GM23248 (cell line): ENCODE results near the gene KCNA5. TPM values are rescaled to one million over a fixed set of nuclear protein-coding genes. Genes with fewer than 3 reads are reported as not detected.

ENCODE experiments used
- DNase-seq: peaks from one replicate; pipeline ENCODE4 v3.0.0-alpha.2; 2015
- H2AFZ ChIP-seq: fragments of 200-600 bp; sonication (generic); 2 replicates; pipeline ENCODE4 v1.6.1; 2016; ENCODE audit warnings: antibody characterized with exemption
- H3F3A ChIP-seq: fragments of 200-600 bp; sonication (generic); 2 replicates; pipeline ENCODE4 v1.6.1; 2016; ENCODE audit warnings: mild to moderate bottlenecking, antibody characterized with exemption, mixed run types; ENCODE audit not compliant: insufficient read depth
- H3K27ac ChIP-seq: fragments of 200-600 bp; sonication (generic); 2 replicates; pipeline ENCODE4 v1.5.1; 2016; ENCODE audit warnings: mild to moderate bottlenecking
- H3K27me3 ChIP-seq: fragments of 200-600 bp; sonication (generic); replicated peaks from 2 replicates; pipeline ENCODE4 v1.6.1; 2016; ENCODE audit warnings: mild to moderate bottlenecking; ENCODE audit not compliant: insufficient read depth
- H3K36me3 ChIP-seq: fragments of 200-600 bp; sonication (generic); 2 replicates; pipeline ENCODE4 v1.6.1; 2016; ENCODE audit warnings: low read depth, mild to moderate bottlenecking
- H3K4me1 ChIP-seq: fragments of 200-600 bp; sonication (generic); 2 replicates; pipeline ENCODE4 v1.6.1; 2016; ENCODE audit warnings: mild to moderate bottlenecking; ENCODE audit not compliant: insufficient read depth
- H3K4me2 ChIP-seq: fragments of 200-600 bp; sonication (generic); one replicate; pipeline ENCODE4 v1.6.1; 2016; ENCODE audit warnings: mild to moderate bottlenecking; ENCODE audit not compliant: unreplicated experiment
- H3K4me3 ChIP-seq: fragments of 200-600 bp; sonication (generic); 2 replicates; pipeline ENCODE4 v1.5.1; 2016; ENCODE audit warnings: mild to moderate bottlenecking
- H3K79me2 ChIP-seq: fragments of 200-600 bp; sonication (generic); 2 replicates; pipeline ENCODE4 v1.6.1; 2016; ENCODE audit warnings: mild to moderate bottlenecking; ENCODE audit not compliant: insufficient read depth
- H3K9ac ChIP-seq: fragments of 200-600 bp; sonication (generic); 2 replicates; pipeline ENCODE4 v1.6.1; 2016; ENCODE audit warnings: mild to moderate bottlenecking
- H3K9me2 ChIP-seq: fragments of 200-600 bp; sonication (generic); 2 replicates; pipeline ENCODE4 v1.6.1; 2016; ENCODE audit warnings: mixed run types, mild to moderate bottlenecking, moderate library complexity; ENCODE audit not compliant: insufficient read depth
- H3K9me3 ChIP-seq: fragments of 200-600 bp; sonication (generic); one replicate; pipeline ENCODE4 v1.6.1; 2017; ENCODE audit warnings: low read depth
- H4K20me1 ChIP-seq: fragments of 200-600 bp; sonication (generic); 2 replicates; pipeline ENCODE4 v1.6.0; 2016; ENCODE audit not compliant: insufficient read depth
- EZH2 ChIP-seq: fragments of 200-600 bp; sonication (generic); IDR thresholded peaks from 2 replicates; pipeline ENCODE4 v1.6.1; 2018; ENCODE audit warnings: antibody characterized with exemption, mild to moderate bottlenecking; ENCODE audit not compliant: insufficient read depth, poor library complexity, severe bottlenecking
- EZH2phosphoT487 ChIP-seq: fragments of 200-600 bp; sonication (generic); IDR thresholded peaks from 2 replicates; pipeline ENCODE4 v1.6.1; 2018; ENCODE audit warnings: antibody characterized with exemption, moderate library complexity, mild to moderate bottlenecking, low read depth; ENCODE audit not compliant: insufficient read depth
- whole genome bisulfite sequencing, 2 experiments: methylation state at CpG; one replicate each; pipeline ENCODE4 v1.1.6; 2015 to 2017; ENCODE audit warnings: low lambda C conversion rate in 2 of 2, low coverage in 1 of 2; ENCODE audit errors: missing lambda C conversion rate in 2 of 2; 5-methylcytosine and 5-hydroxymethylcytosine counted together
- in situ Hi-C: fragments of 300-500 bp; cut with MboI; formaldehyde crosslinking; loops from 2 replicates; pipeline ENCODE4 v1.15.0; 2020
- polyA plus RNA-seq: library from polyadenylated mRNA; unstranded; fragments of >200 nt; fragmentation: Nextera tagmentation; extraction: Ambion mirVana; gene quantifications from 2 replicates; pipeline ENCODE4 v1.2.1, GENCODE V29; 2016
- total RNA-seq: library from RNA; depleted of rRNA; stranded (reverse); fragments of >200 nt; shearing (Covaris generic); gene quantifications from 2 replicates; pipeline ENCODE4 v1.2.3, GENCODE V29; 2014

Gene KCNA5
- total and polyA plus RNA-seq, 2 experiments from 2014 or later = not detected

DNA sequence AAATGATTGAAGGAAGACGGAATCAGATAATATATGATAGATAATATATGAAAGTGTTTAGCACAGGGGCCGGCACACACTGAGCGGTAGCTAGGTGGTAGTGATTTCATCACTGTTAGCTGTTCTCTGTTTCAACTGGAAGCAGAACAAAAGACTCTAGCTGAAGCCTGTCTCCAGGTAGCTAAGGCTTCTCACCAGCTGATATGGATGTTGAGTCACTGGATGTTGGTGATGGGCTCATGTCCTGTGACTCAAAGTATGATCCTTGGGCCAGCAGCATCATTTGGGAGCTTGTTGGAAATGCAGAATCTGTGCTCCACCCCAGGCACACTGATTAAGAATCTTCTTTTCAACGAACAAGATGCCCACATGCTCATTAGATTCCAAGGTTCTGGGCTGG, 21.7 kb upstream of the KCNA5 start:
- H3K9me3 ChIP-seq = no peaks in the 10 kb centered on the region
- no peaks in the 10 kb centered on the region for H4K20me1 ChIP-seq
- no peak overlapping the region for H3K27ac ChIP-seq
- H3K9ac ChIP-seq = no peak overlapping the region
- H3K9me2 ChIP-seq = no peaks in the 10 kb centered on the region
- H3K27me3 ChIP-seq = peaks cover 14% of the 10 kb centered on the region
- no peak overlapping the region for H3K4me2 ChIP-seq
- no peak overlapping the region for H2AFZ ChIP-seq
- WGBS, 2 experiments = 80% methylated on average over 4 of the region's 4 CpGs
- H3K79me2 ChIP-seq = no peaks in the 10 kb centered on the region
- no peaks in the 10 kb centered on the region for H3K36me3 ChIP-seq
- in situ Hi-C loops = no loop called here
- DNase-seq = peak; percentile 32
- no peak overlapping the region for H3K4me3 ChIP-seq
- no peaks in the 10 kb centered on the region for H3F3A ChIP-seq
- TF ChIP-seq EZH2phosphoT487 (no peak), EZH2 (no peak)
- H3K4me1 ChIP-seq = no peaks in the 10 kb centered on the region

DNA sequence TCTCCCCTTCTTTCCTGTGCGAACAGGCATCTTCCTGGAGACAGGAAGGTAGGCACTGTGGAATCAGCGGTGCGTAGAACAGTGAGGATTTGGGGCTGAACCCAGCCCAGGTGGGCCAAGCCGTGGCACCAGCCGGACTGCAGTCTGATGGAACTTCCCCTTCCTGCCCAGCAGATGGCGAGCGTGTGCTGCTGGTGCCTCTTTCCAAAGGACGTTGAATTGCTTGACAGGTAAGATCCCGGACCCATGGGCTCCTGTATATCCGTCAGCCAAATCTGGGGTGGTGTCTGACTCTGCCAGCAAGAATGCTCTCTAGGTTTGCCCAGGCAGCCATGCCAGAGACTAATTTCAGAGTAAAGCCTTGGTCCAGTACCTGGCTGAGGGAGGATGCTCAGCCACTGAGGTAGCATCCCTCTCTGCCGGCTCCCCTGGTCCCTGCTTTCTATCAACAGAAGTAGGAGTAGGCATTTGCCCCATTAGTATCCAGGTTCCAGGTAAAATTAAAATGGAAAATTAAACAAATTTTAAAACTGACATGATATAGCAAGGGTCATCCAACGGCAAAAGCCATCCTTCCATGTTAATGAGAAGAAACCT, 21.1 kb upstream of the KCNA5 start:
- H3K79me2 ChIP-seq = no peaks in the 10 kb centered on the region
- no peaks in the 10 kb centered on the region for H3F3A ChIP-seq
- H3K4me2 ChIP-seq = no peak overlapping the region
- in situ Hi-C loops = no loop called here
- DNase-seq = peak; percentile 49
- no peaks in the 10 kb centered on the region for H3K4me1 ChIP-seq
- no peaks in the 10 kb centered on the region for H3K36me3 ChIP-seq
- no peaks in the 10 kb centered on the region for H3K9me2 ChIP-seq
- TF ChIP-seq EZH2phosphoT487 = no peak
- no peak overlapping the region for H2AFZ ChIP-seq
- H4K20me1 ChIP-seq = no peaks in the 10 kb centered on the region
- H3K9ac ChIP-seq = no peak overlapping the region
- no peaks in the 10 kb centered on the region for H3K9me3 ChIP-seq
- no peak overlapping the region for H3K4me3 ChIP-seq
- no peak overlapping the region for H3K27ac ChIP-seq
- WGBS, 2 experiments = 18 to 24% methylated on average over 12 of the region's 12 CpGs
- H3K27me3 ChIP-seq = peaks cover 18% of the 10 kb centered on the region

GRCh38 chr12:5023842-5024241, 19.8 kb upstream of the KCNA5 start:
- no peaks in the 10 kb centered on the region for H3K36me3 ChIP-seq
- peaks cover 25% of the 10 kb centered on the region for H3K27me3 ChIP-seq
- no peak for DNase-seq
- in situ Hi-C loops = no loop called here
- WGBS, 2 experiments = 84 to 86% methylated on average over 6 of the region's 6 CpGs
- no peaks in the 10 kb centered on the region for H3K9me2 ChIP-seq
- no peaks in the 10 kb centered on the region for H3K4me1 ChIP-seq
- H2AFZ ChIP-seq = no peak overlapping the region
- H3K27ac ChIP-seq = no peak overlapping the region
- no peaks in the 10 kb centered on the region for H3K9me3 ChIP-seq
- no peak overlapping the region for H3K4me3 ChIP-seq
- H3K79me2 ChIP-seq = no peaks in the 10 kb centered on the region
- H3K4me2 ChIP-seq = no peak overlapping the region
- no peak overlapping the region for H3K9ac ChIP-seq
- TF ChIP-seq EZH2phosphoT487 (no peak), EZH2 (no peak)
- H3F3A ChIP-seq = no peaks in the 10 kb centered on the region
- H4K20me1 ChIP-seq = no peaks in the 10 kb centered on the region

DNA sequence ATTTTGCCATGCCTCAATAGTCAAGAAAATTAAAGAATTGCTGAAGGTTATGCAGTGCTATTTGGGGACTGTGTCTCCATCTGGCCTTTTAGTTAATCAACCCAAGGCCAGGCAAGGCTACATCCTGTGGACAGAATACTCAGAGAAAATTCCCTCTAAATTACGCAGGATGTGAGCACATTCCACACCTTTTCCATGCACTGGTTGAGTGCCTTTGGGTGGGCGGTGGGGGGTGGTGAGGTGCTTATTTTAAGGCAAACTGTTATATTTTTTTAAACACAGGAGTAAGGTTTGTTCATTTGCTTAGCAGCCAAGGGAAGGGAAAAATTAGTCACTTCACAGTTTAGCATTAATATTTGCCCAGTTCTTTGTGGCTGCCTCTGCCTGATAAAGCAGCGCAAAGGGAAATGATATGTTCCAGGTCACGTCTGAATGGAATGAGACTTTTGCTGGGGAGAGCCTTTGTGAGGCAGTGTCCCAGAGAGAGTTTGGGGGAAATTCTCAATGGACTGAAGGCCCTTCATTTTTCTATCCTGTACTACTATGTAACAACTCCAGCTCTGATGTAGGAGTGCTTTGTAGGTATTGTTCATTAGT, 17.2 kb upstream of the KCNA5 start:
- Histone ChIP-seq H3K9me3 (no peaks in the 10 kb centered on the region), H3K79me2 (no peaks in the 10 kb centered on the region), H2AFZ (no peak overlapping the region), H3K4me3 (no peak overlapping the region), H3K4me1 (no peaks in the 10 kb centered on the region), H3K27ac (no peak overlapping the region), H3K9me2 (no peaks in the 10 kb centered on the region), H3K4me2 (no peak overlapping the region), H3F3A (no peaks in the 10 kb centered on the region), H3K36me3 (no peaks in the 10 kb centered on the region), H4K20me1 (no peaks in the 10 kb centered on the region), H3K9ac (no peak overlapping the region), H3K27me3 (peaks cover 31% of the 10 kb centered on the region)
- no peak for DNase-seq
- 58 to 66% methylated on average over 4 of the region's 4 CpGs for WGBS, 2 experiments
- TF ChIP-seq EZH2phosphoT487 (no peak), EZH2 (no peak)
- in situ Hi-C loops = no loop called here
